Kidney glomerular epithelial cell (primary cell): ENCODE measurements around the gene CUEDC1.
A peak's percentile ranks its signal among the peaks of the same experiment; 100 is the strongest.

Source experiments
- DNase-seq: peaks from one replicate; lab custom pipeline; 2025; lab: John Stamatoyannopoulos, UW

CUEDC1 gene

DNA sequence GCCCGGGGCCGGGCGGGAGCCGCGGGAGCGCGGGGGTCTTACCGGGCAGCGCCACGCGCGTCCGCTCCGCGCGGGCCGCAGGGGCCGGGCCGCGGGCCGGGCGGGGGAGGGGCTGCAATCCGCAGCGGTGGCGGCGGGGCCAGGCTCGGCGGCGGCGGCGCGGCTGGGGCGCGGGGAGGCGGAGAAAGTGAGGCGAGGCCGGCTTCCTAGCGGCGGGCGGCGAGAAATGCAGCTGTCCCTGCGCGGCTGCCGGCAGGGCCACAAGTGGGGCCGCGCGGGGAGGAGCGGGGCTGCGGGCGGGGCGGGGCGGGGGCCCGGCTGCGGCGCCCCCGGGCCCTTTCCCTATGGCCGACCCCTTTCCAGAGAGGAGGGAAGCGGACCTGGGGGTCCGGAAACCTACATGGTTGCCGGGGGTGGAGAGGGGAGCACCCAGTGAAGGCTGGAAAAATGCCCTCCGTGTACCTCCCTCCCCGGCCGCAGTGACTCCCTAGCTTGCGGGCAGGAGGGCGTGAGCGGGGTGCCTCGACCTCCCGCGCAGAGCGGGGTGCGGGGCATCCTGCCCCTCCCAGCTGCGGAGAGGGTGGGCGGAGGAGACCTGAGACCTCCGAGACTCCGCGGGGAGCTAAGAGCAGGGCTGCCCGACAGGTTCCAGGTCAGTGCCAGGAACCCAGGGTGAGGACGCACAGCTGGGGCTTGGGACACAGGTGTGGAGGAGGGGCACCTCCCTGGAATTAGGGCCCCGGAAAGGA is at the start of gene CUEDC1:
Gene CUEDC1, minus strand, starts transcription at position 230 of the 749 bp plus-strand sequence. CDS start 69,848 bp downstream, outside the sequence.
- peak; percentile 19 for DNase-seq

DNA sequence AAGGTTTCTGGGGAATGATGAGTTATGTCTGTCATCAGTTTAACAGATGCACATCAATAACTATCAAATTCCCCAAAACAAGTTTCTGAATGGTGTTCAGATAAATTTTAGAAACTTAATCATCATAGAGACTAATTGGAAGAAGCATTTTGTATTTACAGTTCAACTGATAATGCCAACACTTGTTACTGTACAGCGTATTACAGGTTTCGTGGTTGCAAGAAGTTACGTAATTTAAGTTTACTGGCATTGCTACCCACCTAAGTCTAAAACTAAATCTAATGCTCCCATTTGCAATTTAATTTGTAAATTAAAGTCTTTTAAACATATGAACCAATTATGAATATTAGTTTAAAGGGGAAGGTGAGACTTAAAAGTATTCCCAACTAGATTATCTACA is 48.8 kb upstream of the CUEDC1 start:
- DNase-seq: no peak

GRCh38 chr17:58002973-58003372 is 47.8 kb upstream of the CUEDC1 start:
- DNase-seq: no peak

DNA sequence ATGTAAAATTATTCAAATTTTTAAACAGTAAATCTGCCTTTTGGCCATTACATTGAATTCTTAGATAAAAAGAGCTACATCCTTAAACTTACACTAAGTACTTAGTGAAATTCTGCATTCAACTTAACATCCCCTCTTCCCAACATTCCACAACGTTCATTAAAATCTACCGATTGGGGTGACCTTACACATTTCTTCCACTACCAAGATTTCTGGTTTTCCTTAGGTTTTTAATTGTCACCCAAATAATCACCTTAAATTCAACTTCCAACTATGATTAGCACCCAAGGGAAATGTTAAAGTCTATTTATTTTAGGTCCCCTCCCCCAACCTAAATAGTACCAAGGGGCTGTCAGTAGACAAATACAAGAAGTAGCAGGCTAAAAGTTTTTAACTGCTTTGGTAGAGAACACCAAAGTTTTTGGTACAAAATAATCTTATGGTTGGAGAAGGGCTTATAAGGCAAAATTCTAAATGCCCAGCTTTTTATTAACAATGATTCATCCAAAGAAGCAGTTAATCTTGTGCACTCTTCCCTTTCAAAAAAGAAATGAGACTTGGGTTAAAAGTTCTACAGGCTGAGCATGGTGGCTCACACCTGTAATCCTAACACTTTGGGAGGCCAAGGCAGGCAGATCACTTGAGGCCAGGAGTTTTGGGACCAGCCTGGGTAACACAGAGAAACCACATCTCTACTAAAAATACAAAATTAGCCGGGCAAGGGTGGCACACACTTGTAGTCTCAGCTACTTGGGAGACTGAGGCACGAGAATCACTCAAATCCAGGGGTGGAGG is 47.1 kb upstream of the CUEDC1 start:
- DNase-seq: no peak

DNA sequence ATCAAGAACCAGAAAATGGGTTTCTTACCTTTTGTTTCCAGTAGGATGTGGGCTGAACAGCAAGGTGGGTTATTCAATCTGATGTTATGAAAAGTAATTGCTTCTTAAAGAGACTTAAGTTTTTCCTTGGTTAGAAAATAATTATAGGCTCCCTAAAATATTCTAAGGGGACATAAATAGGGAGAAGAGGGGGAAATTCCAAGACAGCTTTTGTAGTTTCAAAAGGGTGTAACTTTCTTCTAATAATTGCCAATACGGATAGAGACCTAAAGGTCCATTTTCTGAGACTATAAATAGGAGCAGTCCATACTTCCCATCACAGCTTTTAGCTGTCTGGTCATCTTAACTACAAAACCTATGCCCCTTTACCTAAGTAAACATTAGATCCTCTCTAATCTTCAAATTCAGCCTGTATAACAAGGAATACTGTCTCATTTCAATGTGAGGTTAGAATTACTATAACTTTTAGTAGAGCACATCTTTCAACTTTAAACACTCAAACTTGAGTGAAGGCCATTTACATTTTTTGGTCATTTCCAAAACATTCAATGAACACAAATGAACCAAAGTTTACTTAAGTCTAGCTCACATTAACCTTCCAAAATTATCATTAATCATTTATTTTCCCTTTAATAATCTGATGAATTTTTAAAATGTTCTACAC is 46.4 kb upstream of the CUEDC1 start:
- DNase-seq: no peak

DNA sequence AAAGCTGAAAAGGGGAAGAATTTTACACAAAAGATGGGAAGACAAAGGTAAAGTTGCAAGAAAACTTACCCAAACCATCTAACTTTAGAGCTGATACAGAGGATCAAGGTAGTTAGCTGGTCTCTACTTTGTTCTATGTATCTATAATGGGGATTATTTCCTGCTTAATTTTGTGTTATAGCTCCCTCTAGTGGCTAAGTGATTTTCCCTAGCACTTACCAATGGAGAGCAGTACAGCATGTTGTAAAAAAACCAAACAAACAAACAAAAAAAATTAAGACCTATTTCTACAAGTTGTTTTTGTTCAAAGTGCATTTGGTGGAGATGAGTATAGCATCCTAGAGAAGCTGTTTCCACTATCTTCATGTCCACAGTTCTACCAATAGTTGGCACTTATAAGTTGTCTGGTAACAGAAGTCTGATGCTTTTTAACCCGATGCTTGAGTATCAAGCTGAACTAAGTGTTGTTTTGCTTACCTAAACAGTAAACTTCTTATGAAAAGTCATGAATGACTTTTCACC is 44.3 kb upstream of the CUEDC1 start:
- peak; percentile 73 for DNase-seq

DNA sequence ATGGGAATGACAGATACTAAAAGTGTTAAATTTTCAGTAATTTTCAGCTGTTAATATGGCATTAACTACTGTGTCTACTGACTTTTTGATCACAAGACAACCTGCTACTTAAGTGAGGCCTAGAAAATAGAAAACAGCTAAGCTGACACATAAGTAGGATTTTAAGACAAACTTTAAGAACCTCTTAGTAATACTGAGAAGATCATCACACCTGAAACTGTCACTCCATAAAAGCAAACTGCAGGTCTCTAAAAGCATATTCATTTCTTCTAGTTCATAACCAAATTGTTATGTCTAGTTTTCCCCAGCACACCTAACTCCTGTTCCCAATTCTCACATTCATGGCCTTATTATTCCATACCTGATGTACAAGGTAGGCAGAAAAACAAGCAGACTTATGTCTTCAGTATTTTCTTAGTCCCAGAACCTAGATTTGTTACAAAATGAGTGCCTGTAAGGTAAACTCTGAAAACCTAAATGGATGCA is 43.8 kb upstream of the CUEDC1 start:
- DNase-seq: no peak

GRCh38 chr17:57997085-57997809 is 42.0 kb upstream of the CUEDC1 start:
- DNase-seq: no peak

DNA sequence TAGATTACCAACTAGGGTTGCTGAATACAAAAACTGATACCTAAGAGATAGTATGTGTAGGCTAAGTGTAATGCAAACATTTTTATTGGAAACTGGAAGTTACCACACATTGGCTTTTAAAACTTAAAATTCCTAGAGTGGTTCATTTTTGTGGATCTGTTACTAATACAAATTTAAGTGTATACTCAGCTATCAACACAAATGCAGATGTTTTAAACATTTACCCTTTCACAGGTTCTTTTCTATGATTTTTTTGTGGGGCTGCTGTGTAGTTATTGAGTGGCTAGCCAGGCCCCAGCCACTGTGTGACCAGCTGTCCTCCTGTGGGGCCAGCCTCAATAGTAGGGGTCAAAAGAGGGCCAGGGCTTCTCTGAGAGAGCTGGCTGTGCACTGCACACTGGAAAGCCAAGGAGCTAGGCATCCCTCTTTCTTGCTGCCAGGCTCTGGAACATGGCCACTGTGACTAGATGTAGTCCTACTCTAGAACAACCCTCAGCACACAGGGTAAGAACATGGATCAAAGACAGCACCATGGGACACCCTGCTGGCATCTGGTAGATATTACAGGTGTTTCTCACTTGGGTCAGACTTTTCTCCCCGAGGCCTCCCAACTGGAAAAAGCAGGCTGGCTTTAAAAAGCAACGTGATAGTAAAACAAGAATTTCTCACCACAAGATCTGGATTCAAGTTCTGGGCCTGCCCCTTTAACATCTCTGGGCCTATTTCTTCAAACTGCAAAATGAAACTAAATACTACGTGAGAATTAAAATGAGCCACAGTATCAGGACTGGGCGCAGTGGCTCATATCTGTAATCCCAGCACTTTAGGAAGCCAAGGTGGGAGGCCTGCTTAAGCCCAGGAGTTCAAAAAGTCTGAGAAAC is 40.1 kb upstream of the CUEDC1 start:
- peak; percentile 83 for DNase-seq

DNA sequence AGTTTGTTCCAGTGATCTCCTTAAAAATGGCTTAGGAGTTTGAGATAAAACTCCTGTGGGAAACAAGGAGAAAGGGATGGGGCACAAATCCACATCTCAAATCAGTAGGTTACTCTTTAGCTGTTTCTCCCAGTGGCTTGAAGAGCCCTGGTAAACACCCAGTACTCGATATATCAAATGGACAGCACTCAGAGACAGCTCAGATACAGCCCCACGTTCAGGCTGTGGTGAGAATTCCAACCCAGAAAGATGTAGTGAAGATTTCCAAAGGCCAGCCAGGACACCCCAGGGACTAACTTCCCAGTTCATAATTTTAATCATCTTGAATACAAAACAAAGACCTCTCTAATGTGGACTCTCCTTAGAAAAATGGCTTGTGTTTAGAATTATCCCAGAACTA is 39.2 kb upstream of the CUEDC1 start:
- no peak for DNase-seq

DNA sequence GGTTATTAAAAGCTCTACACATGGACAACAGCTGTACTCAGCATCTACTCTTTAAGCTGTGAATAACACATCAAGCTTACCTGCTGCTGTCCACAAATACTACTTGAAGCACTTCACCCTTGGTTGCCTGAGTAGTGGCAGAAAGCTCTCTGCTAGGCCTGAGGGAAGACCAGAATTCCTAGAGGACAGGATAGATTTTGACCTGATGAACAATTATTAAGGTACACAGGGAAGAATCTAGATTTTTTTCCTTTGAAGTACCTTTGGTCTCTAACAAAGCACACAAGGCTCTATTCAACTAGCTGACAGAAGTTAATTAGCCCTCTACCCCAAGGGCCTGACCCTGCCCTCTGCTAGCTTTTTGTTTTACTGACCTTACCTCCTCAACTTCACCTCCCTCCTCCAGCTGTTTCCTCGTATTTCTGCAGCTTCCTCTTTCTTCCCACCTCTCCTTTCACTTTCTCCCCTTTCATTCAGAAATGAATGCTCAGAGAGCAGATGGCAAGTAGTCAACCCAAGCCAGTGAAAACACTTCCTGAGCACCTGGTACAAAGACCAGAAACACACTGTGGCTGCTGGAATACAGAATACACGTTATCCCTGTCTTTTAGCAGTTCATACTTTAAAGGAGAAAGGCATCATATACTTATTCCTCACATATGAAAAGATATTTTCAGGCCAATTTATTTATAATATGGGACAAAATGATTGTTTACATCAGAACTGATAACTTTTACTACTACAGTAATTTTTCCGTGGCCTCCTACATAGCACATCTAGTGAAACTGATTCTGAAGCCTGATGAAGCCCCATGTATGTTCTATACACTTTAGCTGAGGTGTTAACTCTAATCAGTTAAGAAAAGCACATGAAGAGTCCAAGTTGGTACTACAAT is 38.5 kb upstream of the CUEDC1 start:
- no peak for DNase-seq

GRCh38 chr17:57991537-57991936 is 36.3 kb upstream of the CUEDC1 start:
- DNase-seq: no peak

DNA sequence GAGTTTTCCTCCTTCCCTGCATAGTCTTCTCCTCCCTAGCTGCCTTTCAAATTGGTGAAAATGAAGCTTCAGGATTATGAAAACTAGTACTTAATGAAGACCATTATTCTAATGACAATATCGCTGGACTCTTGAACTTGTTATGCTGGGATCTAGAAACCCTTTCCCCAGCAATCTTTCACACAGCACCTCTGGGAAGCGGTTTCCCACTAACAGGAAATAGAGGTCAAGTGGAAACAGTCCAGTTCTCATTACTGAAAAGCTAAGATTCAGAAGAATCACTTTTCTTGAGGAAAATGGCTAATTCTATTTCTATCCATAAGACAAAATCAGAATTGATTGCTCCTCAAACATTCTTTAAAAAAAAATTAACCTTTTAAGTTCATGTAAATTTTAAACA is 34.8 kb upstream of the CUEDC1 start:
- no peak for DNase-seq

DNA sequence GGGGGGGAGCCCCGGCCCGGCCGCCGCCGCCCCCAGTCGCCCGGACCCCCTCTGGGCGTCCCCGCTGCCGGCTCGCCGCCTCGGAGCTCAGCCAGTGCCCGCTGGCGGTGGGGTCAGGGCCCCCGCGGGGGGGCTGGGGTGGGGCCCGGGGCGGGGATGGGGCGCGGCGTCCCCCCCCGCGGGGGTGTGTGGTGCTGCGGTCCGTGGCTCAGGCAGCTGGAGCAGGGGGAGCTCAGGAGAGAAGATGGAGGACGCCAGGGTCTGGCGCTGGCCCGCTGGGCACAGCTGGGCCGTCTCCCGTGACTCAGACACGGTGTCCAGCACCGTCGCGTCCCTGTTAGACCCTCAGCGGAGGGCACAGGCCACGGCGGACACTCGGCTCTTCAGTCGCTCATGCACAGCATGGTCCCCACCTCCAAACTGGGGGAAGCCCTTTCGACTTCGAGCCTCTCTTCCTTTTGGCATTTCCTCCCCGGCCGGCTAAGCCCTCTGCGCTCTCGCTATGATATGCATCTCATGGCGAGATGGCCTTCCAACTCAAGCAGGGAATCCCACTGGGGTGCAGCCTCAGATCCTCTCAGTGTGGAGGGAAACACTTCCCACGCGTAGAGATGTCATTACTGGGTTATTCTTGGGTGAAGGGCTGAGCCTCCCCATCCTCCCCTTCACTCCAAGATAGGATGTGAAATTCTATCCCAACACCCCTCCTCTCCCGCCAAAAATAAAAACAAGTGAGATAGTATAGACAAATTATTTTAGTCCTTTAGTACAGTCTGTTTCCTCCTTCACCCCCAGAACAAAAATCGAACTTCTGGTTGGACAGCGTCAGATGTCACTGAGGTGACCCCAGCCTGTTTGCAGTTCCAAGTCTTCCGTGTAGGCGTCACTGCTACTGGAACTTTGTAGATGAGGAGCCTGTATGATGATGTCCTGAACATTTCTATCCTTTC is 33.4 kb upstream of the CUEDC1 start:
- peak; percentile 60 for DNase-seq

DNA sequence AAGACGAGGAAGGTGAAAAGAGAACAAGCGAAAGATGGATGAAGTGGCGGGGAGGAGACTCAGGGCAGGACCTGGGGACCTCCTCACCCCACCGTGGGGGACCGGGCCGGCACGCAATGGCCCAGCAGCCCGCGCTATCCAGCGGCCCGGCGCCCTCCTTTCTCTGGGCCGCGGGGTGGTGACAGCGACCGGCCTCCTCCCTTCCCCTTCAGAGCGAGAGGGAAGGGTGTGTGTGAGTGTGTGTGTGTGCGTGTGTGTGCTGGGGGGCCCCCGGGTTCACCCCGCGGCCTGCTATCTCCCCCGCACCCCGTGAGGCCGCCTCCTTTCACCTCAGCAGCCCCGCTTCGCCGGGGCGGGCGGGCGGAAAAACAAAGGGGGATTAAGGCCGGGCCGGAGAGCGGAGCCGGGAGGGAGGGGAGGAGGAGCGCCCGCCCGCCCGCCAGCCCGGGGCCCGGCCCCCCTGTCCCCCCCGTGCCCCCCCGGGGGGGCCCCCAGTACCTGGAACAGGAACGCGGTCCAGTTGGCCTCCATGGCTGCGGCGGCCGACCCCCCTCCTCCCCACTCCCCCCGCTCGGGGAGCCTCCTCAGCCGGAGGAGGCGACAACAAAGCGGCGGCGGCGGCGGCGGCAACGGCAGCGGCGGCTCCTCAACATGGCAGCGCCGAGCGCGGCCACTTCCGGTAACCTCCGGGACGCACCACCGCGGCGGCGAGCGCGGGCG is 32.5 kb upstream of the CUEDC1 start, which contains the start of gene VEZF1:
Gene VEZF1, minus strand, starts transcription at position 674 of the 720 bp plus-strand sequence. Its CDS starts 143 bp downstream, at position 531.
- DNase-seq: no peak

DNA sequence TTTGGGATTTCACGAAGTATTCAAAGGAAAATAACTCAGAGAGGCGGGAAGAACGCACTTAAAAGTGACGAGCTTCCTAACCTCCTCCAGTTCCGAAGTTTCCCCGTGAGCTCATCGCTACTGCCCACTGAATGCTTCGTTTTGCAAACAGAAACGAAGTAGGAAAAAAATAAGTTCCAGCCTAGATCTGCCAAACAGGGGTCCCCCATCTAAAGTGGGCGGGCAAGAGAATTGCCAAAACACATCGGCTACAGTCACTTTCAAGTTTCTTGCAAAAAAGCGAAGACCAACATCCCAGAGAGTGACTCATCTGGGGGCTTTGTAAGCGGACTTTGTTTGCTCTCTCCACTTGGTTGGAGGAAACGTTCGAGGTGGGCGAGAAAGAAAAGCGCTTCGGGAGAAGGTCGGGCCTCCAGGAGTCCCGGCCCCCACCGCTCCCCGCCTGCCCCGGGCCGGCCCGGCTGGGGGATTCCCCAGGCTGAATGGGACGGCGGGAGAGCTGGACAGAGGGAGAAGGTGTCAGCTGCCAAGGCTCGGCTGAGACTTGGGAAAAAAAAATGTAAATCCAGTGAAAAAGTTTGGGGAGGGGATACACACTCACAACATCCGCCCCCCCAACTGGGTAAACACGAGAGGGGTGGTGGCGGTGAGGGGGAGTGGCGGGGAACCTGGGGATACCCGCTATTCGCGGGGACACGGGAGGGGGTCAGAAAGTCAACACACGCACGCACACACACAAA is 31.8 kb upstream of the CUEDC1 start:
- peak; percentile 85 for DNase-seq

DNA sequence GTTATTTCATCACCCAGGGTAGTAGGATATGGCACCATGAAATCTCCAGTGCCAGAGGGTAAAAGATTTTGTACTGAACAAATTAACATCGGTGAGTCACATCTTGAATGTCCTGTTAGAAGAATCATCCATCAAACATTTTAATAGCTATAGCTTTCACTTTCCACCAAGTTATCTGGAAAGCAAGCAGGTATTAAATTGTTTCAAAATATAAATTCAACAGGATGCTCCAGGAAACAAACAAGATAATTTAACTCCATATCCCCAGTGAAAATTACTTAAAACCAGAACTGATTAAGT is 30.4 kb upstream of the CUEDC1 start:
- DNase-seq: peak; percentile 61
